ENCODE data around the gene AFF2. TPM values are rescaled to one million over a fixed set of nuclear protein-coding genes. Genes with fewer than 3 reads are reported as not detected.

AFF2 gene
- total RNA-seq, 1 experiment from 2014 or later: not detected

GRCh38 chrX:148938348-148938747 is 437.9 kb downstream of the AFF2 start:
- H3K36me3 ChIP-seq: no peaks in the 10 kb centered on the region
- no peak overlapping the region for H3K4me3 ChIP-seq
- no peaks in the 10 kb centered on the region for H3K27me3 ChIP-seq
- no peaks in the 10 kb centered on the region for H3K9me3 ChIP-seq
- DNase-seq: no peak

DNA sequence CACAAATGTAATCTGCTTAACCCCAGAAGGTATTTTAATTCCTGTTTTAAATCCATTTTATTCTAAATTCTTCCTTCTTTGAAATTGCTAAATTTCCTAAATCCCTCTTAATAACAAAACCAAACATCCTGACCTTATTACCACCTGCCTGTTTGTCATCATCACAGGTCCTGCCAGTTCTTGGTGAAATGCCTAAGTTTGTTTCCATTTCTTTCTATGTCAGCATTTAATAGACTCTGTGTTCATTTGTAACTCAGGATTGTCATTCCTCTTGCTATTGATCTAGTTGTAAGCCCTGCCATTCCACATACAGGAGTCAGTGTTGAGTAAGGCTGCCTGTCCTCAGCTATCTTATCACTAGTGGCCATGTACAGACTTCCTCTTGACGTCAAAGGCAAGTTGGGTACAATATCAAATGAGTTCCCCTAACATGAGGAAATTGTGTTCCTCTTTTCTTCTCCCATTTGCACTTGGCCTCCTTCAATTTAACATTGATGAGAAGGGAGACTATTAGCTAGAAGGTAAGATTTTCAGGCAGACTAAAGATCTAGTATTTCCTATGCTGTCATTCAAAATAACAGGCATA is 440.1 kb downstream of the AFF2 start:
- no peak for DNase-seq
- no peaks in the 10 kb centered on the region for H3K36me3 ChIP-seq
- no peaks in the 10 kb centered on the region for H3K27me3 ChIP-seq
- H3K9me3 ChIP-seq: no peaks in the 10 kb centered on the region
- H3K4me3 ChIP-seq: no peak overlapping the region

GRCh38 chrX:148942754-148943153 is 442.3 kb downstream of the AFF2 start:
- no peak for DNase-seq
- H3K9me3 ChIP-seq: no peaks in the 10 kb centered on the region
- no peaks in the 10 kb centered on the region for H3K27me3 ChIP-seq
- no peaks in the 10 kb centered on the region for H3K36me3 ChIP-seq
- H3K4me3 ChIP-seq: no peak overlapping the region

DNA sequence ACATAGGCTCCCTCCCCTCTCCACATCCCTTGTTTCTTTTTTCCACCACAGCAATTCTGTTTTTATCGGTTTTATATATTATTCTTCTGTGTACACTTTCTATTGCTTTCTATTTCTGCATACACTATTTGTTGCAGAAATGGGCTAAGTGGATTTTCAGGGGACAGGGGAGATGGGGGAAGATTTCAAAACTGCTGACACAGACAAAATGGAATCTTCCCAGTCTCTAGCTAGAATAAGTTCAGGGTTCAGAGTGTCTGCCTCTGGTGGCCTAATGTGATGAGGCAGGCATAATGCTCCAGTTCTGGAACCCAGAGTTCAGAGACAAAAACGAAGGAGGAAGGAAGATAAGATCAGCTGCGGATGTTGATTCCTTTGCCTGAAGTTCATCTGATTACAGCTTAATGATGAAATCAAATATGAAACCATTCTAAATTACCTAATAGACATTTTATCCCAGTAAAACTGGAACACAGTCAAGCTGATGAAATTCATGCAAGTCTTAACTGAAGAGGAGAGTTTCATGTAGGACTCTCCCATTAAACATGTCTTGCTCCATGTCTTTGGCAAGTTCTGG is 447.1 kb downstream of the AFF2 start:
- DNase-seq: no peak
- Histone ChIP-seq H3K36me3 (no peaks in the 10 kb centered on the region), H3K4me3 (no peak overlapping the region), H3K27me3 (no peaks in the 10 kb centered on the region), H3K9me3 (no peaks in the 10 kb centered on the region)

- H3K36me3 ChIP-seq: no peaks in the 10 kb centered on the region
- H3K9me3 ChIP-seq: no peaks in the 10 kb centered on the region
- no peaks in the 10 kb centered on the region for H3K27me3 ChIP-seq
- H3K4me3 ChIP-seq: no peak overlapping the region
- DNase-seq: no peak
Observed at GRCh38 chrX:148956352-148956751, 455.9 kb downstream of the AFF2 start.

DNA sequence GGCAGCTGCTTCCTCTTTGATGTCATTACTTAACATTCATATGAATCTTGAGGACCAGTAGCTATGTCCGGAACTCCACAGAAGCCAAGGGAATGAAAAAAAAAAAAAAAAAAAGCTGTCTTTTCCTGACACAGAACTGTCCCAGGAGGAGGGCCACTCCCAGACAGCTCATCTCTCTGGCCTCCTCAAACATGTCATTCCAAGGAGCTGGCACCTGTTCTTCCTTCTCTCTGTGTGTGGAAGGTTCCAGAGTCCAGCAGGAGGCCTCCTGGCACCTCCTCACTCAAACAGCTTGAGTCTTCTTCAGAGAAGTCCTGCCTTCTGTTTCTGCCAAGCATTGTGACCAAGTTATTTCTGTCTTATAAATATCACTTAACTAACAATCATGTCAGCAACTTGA is 458.5 kb downstream of the AFF2 start:
- no peaks in the 10 kb centered on the region for H3K27me3 ChIP-seq
- H3K36me3 ChIP-seq: no peaks in the 10 kb centered on the region
- H3K9me3 ChIP-seq: no peaks in the 10 kb centered on the region
- DNase-seq: peak; percentile 29
- no peak overlapping the region for H3K4me3 ChIP-seq

- Histone ChIP-seq H3K4me3 (no peak overlapping the region), H3K9me3 (no peaks in the 10 kb centered on the region), H3K36me3 (no peaks in the 10 kb centered on the region), H3K27me3 (no peaks in the 10 kb centered on the region)
- DNase-seq: peak; percentile 32
Observed at GRCh38 chrX:148960060-148960459, 459.6 kb downstream of the AFF2 start.

GRCh38 chrX:148961985-148962384 is 461.6 kb downstream of the AFF2 start:
- no peaks in the 10 kb centered on the region for H3K36me3 ChIP-seq
- no peak for DNase-seq
- H3K4me3 ChIP-seq: no peak overlapping the region
- no peaks in the 10 kb centered on the region for H3K27me3 ChIP-seq
- H3K9me3 ChIP-seq: no peaks in the 10 kb centered on the region

DNA sequence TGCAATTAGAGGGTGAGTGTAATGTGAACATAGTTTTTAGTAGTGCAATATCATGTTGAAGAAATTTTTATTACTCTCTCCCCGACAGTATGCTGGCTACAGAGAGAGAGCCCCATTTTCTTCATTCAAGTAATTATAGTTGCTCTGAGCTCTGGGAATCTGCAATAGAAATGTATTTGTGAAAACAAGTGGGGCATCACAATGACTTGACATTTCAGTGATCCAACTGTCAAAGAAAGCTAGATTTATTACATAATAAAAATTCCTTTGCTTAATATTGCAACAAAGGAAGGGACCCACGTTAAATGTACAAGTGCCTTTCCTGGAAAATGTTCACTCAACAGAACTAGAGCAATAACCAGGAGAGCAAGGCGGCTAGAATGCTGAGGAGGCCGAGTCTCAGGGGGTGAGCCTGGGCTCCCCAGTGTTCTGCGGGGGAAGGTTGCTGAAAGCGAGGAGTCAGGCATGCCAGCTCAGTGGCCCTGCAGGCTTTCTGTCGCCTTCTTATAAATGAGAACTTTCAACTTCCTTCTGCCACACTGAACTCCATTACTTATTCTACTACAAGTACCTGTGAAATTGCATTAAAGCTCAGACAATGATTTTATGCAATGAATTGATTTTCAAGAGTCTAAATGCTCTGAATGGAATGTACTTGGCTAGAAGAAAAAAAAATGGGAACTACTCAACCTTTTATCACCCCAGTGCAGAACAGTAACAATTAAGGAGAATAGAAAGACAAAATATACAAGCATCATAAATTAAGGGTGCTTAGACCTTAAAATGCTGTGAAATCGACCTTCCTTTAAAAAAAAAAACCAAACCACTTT is 476.4 kb downstream of the AFF2 start:
- Histone ChIP-seq H3K27me3 (no peaks in the 10 kb centered on the region), H3K4me3 (no peak overlapping the region), H3K36me3 (no peaks in the 10 kb centered on the region), H3K9me3 (no peaks in the 10 kb centered on the region)
- no peak for DNase-seq

- Histone ChIP-seq H3K27me3 (no peaks in the 10 kb centered on the region), H3K36me3 (no peaks in the 10 kb centered on the region), H3K4me3 (no peak overlapping the region), H3K9me3 (no peaks in the 10 kb centered on the region)
- DNase-seq: no peak
Observed at GRCh38 chrX:148979786-148980185, 479.4 kb downstream of the AFF2 start.

DNA sequence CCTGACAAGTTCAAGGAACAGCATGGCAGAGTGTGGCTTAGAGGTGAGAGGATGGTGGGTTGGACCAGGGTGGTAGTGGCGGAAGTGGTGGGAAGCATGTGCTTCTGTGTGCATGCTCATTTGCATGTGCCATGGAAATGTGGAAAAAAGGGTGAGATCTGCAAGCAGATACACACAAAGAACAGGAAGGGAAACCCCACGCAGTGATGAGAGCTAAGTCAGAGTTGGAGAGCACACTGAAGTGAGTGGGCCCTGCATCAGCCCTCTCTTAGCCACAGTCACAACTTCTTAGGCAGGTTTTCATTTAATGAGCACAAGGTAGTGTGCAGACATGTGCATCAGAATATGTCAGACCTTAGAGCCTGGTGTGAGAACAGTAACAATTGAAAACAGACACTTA is 483.8 kb downstream of the AFF2 start:
- Histone ChIP-seq H3K36me3 (no peaks in the 10 kb centered on the region), H3K4me3 (no peak overlapping the region), H3K27me3 (no peaks in the 10 kb centered on the region), H3K9me3 (no peaks in the 10 kb centered on the region)
- DNase-seq: no peak

GRCh38 chrX:148991502-148991901 is 491.1 kb downstream of the AFF2 start:
- H3K4me3 ChIP-seq: no peak overlapping the region
- DNase-seq: no peak
- no peaks in the 10 kb centered on the region for H3K36me3 ChIP-seq
- no peaks in the 10 kb centered on the region for H3K27me3 ChIP-seq
- H3K9me3 ChIP-seq: no peaks in the 10 kb centered on the region

DNA sequence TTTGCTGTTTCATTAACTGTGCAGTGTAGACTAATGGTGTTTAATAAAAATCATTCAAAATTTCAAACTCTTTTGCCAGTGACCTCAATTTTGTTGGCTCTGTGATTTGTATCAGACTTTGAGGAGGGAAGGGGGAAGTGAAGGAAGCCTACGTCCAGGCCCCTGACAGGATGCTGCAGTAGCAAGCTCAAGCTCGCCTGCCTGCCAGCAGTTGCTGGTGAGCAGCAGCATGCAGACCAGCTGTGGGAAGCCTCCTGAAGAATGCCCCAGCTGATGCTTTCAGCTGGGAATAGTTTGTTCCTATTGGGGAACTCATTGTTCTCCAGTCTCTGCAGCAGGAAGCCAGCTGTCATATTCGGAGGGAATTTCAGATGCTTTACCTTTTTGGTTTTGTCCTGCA is 495.2 kb downstream of the AFF2 start:
- no peak for DNase-seq
- H3K9me3 ChIP-seq: no peaks in the 10 kb centered on the region
- no peaks in the 10 kb centered on the region for H3K36me3 ChIP-seq
- no peak overlapping the region for H3K4me3 ChIP-seq
- H3K27me3 ChIP-seq: no peaks in the 10 kb centered on the region

DNA sequence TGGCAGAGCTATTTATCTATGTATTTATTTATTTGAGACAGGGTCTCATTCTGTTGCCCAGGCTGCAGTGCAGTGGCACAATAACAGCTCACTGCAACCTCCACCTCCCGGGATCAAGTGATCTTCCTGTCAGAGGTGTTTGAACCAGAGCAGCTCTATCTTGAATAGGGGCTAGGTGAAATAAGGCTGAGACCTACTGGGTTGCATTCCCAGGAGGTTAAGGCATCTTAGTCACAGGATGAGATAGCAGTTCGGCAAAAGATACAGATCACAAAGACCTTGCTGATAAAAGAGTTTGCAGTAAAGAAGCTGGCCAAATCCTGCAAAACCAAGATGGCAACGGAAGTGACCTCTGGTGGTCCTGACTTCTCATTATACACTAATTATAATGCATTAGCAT is 501.9 kb downstream of the AFF2 start:
- no peak for DNase-seq
- Histone ChIP-seq H3K27me3 (no peaks in the 10 kb centered on the region), H3K4me3 (no peak overlapping the region), H3K36me3 (no peaks in the 10 kb centered on the region), H3K9me3 (no peaks in the 10 kb centered on the region)

GRCh38 chrX:149003863-149004660 is 503.6 kb downstream of the AFF2 start:
- no peaks in the 10 kb centered on the region for H3K9me3 ChIP-seq
- H3K4me3 ChIP-seq: no peak overlapping the region
- H3K27me3 ChIP-seq: no peaks in the 10 kb centered on the region
- no peaks in the 10 kb centered on the region for H3K36me3 ChIP-seq
- DNase-seq: no peak

DNA sequence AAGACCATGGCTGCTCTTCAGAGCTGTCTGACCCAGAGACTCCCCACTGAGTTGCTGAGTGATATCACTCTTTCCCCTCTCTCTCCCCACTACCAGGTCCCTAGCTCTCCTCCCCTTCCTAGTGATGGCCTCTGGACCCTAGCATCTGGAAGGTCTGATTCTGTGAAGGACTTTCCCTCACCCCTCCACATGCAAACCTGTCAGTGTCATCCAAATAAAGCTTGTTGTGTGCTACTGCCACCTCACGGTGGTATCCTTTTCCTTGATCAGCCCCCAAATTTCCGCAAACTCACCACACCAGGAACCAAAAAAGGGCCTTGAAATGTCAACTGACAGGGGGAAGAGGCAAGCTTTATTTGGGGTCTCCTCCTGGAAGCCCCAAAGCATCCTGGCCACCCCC is 504.5 kb downstream of the AFF2 start:
- no peak for DNase-seq
- H3K27me3 ChIP-seq: no peaks in the 10 kb centered on the region
- H3K4me3 ChIP-seq: no peak overlapping the region
- no peaks in the 10 kb centered on the region for H3K36me3 ChIP-seq
- H3K9me3 ChIP-seq: no peaks in the 10 kb centered on the region

DNA sequence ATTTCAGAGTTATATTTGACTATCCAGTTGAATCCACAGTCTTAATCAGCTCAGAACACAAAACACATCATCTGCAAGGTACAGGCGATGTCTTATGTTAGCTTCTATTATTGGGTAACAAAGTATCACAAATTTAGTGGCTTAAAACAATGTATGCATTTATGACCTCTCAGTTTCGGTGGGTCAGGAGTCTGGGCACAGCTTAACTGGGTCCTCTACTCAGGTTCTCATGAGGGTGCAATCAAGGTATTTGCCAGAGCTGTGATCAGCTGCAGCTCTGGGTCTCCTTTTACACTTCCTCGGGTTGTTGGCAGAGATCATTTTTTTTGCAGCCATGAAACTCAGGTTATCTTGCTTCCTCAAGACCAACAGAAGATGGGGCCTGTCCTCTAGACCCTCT is 505.8 kb downstream of the AFF2 start:
- Histone ChIP-seq H3K36me3 (no peaks in the 10 kb centered on the region), H3K27me3 (no peaks in the 10 kb centered on the region), H3K9me3 (no peaks in the 10 kb centered on the region), H3K4me3 (no peak overlapping the region)
- no peak for DNase-seq

All from MG63 (cell line).